Prostate gland (tissue), 2 donors: ENCODE measurements around the gene AMPH. TPM values are rescaled to one million over a fixed set of nuclear protein-coding genes. Genes with fewer than 3 reads are reported as not detected.

Experiments used
- DNase-seq: peaks from one replicate; pipeline ENCODE4 v3.0.0-alpha.2; 2019; ENCODE audit warnings: low spot score
- H3K27ac ChIP-seq, 2 donors: fragments of 200-600 bp; sonication (generic); 2 replicates each; pipeline ENCODE4 v1.5.1; 2017 to 2019
- H3K27me3 ChIP-seq: fragments of 200-600 bp; sonication (generic); replicated peaks from 2 replicates; pipeline ENCODE4 v1.5.1; 2019; ENCODE audit not compliant: insufficient read depth
- H3K36me3 ChIP-seq, 2 donors: fragments of 200-600 bp; sonication (generic); 1 replicate in 1 of 2; 2 replicates in 1 of 2; pipeline versions ENCODE4 v1.5.1 to v1.8.1; 2017 to 2019
- H3K4me1 ChIP-seq: fragments of 200-600 bp; sonication (generic); replicated peaks from 2 replicates; pipeline ENCODE4 v1.5.1; 2019
- H3K4me3 ChIP-seq, 2 donors: fragments of 200-600 bp; sonication (generic); 2 replicates each; pipeline ENCODE4 v1.5.1; 2017 to 2019
- H3K9me3 ChIP-seq: fragments of 200-600 bp; sonication (generic); 2 replicates; pipeline ENCODE4 v1.5.1; 2017
- POLR2A ChIP-seq: fragments of 450-650 bp; IDR thresholded peaks from one replicate; pipeline ENCODE4 v1.6.1; 2016; ENCODE audit warnings: antibody characterized with exemption, mild to moderate bottlenecking
- POLR2AphosphoS5 ChIP-seq: sonication (generic); formaldehyde crosslinking; IDR thresholded peaks from one replicate; pipeline ENCODE4 v1.6.1; 2017; ENCODE audit warnings: antibody characterized with exemption
- WGBS: methylation state at CpG from one replicate; pipeline ENCODE4 v1.1.5; 2018; 5-methylcytosine and 5-hydroxymethylcytosine counted together
- intact Hi-C: fragments of 100-400 bp; cut with DNase I; formaldehyde crosslinking; loops from one replicate; pipeline ENCODE4 v1.14.2; 2022
- total RNA-seq, 2 donors: library from RNA; depleted of rRNA; stranded (reverse); fragments of >200 nt; gene quantifications; one replicate each; pipeline ENCODE4 v1.1.0, GENCODE V29; 2016
- TF ChIP-seq, protein P1 (sequence below), 4 experiments: fragments of 200-600 bp in 2 of 4; fragments of 450-650 bp in 2 of 4; sonication (generic) in 2 of 4; IDR thresholded peaks; 1 replicate in 3 of 4; 2 replicates in 1 of 4; pipeline ENCODE4 v1.5.1; 2016 to 2019; ENCODE audit warnings: antibody characterized with exemption in 4 of 4, mild to moderate bottlenecking in 2 of 4, moderate library complexity in 2 of 4

Gene AMPH
- total RNA-seq, 2 donors from 2014 or later: 5.9 TPM; not detected in 1

DNA sequence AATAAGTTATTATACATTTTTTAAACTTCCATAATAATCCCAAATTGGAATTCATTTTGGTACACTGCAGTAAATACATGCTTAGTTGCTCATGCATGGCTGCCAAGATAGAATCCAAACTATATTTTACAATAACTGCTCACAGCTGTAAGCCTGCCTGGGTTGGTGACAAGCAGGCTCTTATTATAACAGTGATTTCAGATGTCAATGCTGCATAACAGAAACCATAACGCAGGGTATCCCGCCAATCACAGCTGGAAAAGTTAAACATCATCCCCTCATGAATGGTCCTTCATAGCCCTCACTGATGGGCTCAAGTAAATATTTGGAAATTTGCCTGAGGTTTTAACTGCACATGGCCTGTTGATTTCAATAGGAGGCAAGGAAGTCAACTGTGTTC is 149.8 kb downstream of the AMPH start:
- no peak for TF ChIP-seq POLR2A
- no peak for TF ChIP-seq POLR2AphosphoS5
- TF ChIP-seq, protein P1, sequence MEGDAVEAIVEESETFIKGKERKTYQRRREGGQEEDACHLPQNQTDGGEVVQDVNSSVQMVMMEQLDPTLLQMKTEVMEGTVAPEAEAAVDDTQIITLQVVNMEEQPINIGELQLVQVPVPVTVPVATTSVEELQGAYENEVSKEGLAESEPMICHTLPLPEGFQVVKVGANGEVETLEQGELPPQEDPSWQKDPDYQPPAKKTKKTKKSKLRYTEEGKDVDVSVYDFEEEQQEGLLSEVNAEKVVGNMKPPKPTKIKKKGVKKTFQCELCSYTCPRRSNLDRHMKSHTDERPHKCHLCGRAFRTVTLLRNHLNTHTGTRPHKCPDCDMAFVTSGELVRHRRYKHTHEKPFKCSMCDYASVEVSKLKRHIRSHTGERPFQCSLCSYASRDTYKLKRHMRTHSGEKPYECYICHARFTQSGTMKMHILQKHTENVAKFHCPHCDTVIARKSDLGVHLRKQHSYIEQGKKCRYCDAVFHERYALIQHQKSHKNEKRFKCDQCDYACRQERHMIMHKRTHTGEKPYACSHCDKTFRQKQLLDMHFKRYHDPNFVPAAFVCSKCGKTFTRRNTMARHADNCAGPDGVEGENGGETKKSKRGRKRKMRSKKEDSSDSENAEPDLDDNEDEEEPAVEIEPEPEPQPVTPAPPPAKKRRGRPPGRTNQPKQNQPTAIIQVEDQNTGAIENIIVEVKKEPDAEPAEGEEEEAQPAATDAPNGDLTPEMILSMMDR (IDR thresholded peaks at IDR 0.05): no peak
- Histone ChIP-seq H3K4me3 (no peak overlapping the region), H3K36me3 (no peaks in the 10 kb centered on the region), H3K27ac (no peak overlapping the region), H3K27me3 (no peaks in the 10 kb centered on the region), H3K4me1 (no peaks in the 10 kb centered on the region), H3K9me3 (no peaks in the 10 kb centered on the region)
- intact Hi-C loops: no loop called here
- no peak for DNase-seq
- 74% methylated on average over 2 of the region's 2 CpGs for WGBS

DNA sequence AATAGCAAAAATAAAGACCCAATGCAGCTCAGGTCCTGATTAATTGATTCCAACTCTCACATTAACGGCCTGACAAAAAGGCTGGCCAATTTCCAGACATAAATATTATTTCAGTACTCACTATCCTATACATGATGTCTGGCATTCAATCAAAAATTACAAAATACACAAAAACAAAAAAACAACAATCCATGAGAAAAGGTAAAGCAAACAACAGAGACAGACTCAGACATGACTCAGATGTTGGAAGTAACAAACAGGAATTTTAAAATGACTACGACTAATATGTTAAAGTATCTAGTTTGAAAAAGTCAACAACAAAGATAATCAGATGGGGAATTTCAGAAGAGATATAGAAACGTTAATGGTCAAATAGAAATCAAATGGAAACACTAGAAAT is 152.8 kb downstream of the AMPH start:
- intact Hi-C loops: no loop called here
- WGBS: 64% methylated on average over 3 of the region's 3 CpGs
- no peaks in the 10 kb centered on the region for H3K27me3 ChIP-seq
- no peaks in the 10 kb centered on the region for H3K4me1 ChIP-seq
- H3K9me3 ChIP-seq: no peaks in the 10 kb centered on the region
- TF ChIP-seq, protein P1 (IDR thresholded peaks at IDR 0.05): no peak
- TF ChIP-seq POLR2A (no peak), POLR2AphosphoS5 (no peak)
- no peak overlapping the region for H3K4me3 ChIP-seq
- no peaks in the 10 kb centered on the region for H3K36me3 ChIP-seq
- no peak for DNase-seq
- H3K27ac ChIP-seq: no peak overlapping the region

DNA sequence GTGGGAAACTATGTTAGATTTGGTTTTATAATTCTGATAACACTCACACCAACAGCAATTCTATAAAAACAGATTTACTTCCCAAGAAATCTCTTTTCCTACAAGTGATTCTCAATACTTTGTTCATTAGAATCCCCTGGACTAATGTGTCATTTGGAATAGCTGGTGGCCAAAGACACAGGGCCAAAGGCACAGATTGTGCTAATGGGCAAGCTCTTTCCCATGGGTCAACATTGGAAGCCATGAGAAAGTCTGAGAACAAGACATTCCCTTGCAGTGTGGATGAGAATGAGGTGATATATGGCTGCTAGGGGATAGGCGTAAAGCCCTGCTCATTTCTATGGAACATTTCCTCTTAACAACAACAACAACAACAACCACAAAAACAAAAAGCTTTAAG is 153.8 kb downstream of the AMPH start:
- Histone ChIP-seq H3K4me3 (no peak overlapping the region), H3K9me3 (no peaks in the 10 kb centered on the region), H3K27ac (no peak overlapping the region), H3K27me3 (no peaks in the 10 kb centered on the region), H3K36me3 (no peaks in the 10 kb centered on the region), H3K4me1 (no peaks in the 10 kb centered on the region)
- no peak for DNase-seq
- intact Hi-C loops: no loop called here
- WGBS: 93% methylated on average over 1 of the region's 1 CpG
- TF ChIP-seq, protein P1 (IDR thresholded peaks at IDR 0.05): no peak
- no peak for TF ChIP-seq POLR2A
- no peak for TF ChIP-seq POLR2AphosphoS5

DNA sequence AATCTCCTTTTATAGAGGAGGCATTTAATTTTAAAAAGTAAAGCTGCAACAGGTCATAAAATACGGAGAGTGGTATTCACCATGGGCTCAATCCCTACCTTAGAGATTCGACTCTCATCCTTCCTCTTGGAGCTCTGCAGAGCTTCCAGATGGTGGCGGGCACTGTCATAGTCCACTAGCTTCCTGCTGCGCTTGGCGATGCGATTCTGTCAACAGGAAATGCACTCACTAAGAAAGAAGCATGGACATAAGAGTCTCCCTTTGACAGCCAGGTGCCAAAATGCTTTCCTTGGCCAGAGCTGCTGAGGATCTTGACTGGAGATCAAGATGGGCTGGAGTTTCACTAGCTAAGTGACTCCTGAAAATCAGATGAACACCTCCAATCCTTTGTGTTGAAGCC is 154.4 kb downstream of the AMPH start:
- Histone ChIP-seq H3K36me3 (no peaks in the 10 kb centered on the region), H3K27ac (no peak overlapping the region), H3K9me3 (no peaks in the 10 kb centered on the region), H3K4me3 (no peak overlapping the region), H3K27me3 (no peaks in the 10 kb centered on the region), H3K4me1 (no peaks in the 10 kb centered on the region)
- DNase-seq: no peak
- WGBS: 92% methylated on average over 6 of the region's 6 CpGs
- intact Hi-C loops: no loop called here
- TF ChIP-seq POLR2AphosphoS5 (no peak), POLR2A (no peak)
- TF ChIP-seq, protein P1 (IDR thresholded peaks at IDR 0.05): no peak

DNA sequence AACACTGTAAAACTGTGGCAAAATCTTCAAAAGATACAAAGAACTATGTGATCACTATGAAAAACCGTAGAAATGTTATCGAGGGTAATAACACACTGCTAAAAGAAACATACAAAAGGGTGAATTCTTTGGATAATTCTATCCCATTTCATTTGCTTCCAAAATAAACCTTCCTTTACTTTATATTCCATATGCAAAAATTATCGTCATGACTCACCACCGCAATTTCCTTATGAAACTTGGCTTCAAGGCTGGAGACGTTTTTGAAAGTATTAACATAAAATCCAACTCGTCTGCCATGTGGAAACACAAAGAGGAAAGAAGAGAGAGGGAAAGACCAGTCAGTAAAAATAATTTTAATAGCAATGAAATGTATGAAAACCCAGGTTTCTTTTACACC is 165.2 kb downstream of the AMPH start:
- no peaks in the 10 kb centered on the region for H3K9me3 ChIP-seq
- H3K27ac ChIP-seq: no peak overlapping the region
- H3K4me1 ChIP-seq: no peaks in the 10 kb centered on the region
- intact Hi-C loops: no loop called here
- H3K27me3 ChIP-seq: no peaks in the 10 kb centered on the region
- WGBS: 82% methylated on average over 6 of the region's 6 CpGs
- no peak for DNase-seq
- no peaks in the 10 kb centered on the region for H3K36me3 ChIP-seq
- TF ChIP-seq, protein P1 (IDR thresholded peaks at IDR 0.05): no peak
- no peak for TF ChIP-seq POLR2AphosphoS5
- no peak for TF ChIP-seq POLR2A
- no peak overlapping the region for H3K4me3 ChIP-seq
